RCC 7860 (cell line): ENCODE results near the gene LAMA5.

ENCODE experiments used
- DNase-seq: peaks from one replicate; pipeline ENCODE4 v3.0.0-alpha.2; 2015; ENCODE audit warnings: low spot score
- FAIRE-seq: peaks from 2 replicates; lab custom pipeline; 2012; peaks lifted over from hg19 to GRCh38; lab: Jason Lieb, UNC

LAMA5 gene

GRCh38 chr20:62391165-62392076, 24.3 kb upstream of the LAMA5 start:
- FAIRE-seq, result no peak
- no peak for DNase-seq

GRCh38 chr20:62390317-62391164, 23.4 kb upstream of the LAMA5 start:
- no peak for FAIRE-seq
- no peak for DNase-seq

GRCh38 chr20:62389601-62390087, 22.5 kb upstream of the LAMA5 start:
- no peak for FAIRE-seq
- no peak for DNase-seq

- DNase-seq, result no peak
- no peak for FAIRE-seq
Measured at GRCh38 chr20:62388839-62389600, 21.9 kb upstream of the LAMA5 start.

GRCh38 chr20:62387933-62388635, 21.0 kb upstream of the LAMA5 start:
- FAIRE-seq (no peak), DNase-seq (no peak)

GRCh38 chr20:62387219-62387913, 20.3 kb upstream of the LAMA5 start:
- DNase-seq, result no peak

GRCh38 chr20:62386383-62387218, 19.5 kb upstream of the LAMA5 start, which contains the start of gene RPS21:
Gene RPS21 (plus strand): TSS chr20:62387103. CDS start chr20:62387339, 236 bp downstream.
- FAIRE-seq, result no peak
- DNase-seq, result peak; percentile 85

More at GRCh38 chr20:62387219-62387913, 20.3 kb upstream of the LAMA5 start:
- no peak for FAIRE-seq

- peak; percentile 71 for DNase-seq
- no peak for FAIRE-seq
Measured at GRCh38 chr20:62382306-62383198, 15.4 kb upstream of the LAMA5 start.

- FAIRE-seq (no peak), DNase-seq (no peak)
Measured at GRCh38 chr20:62381842-62382241, 14.7 kb upstream of the LAMA5 start.

GRCh38 chr20:62381202-62381797, 14.2 kb upstream of the LAMA5 start:
- FAIRE-seq (peak; percentile 78), DNase-seq (peak; percentile 89)

GRCh38 chr20:62378215-62378614, 11.1 kb upstream of the LAMA5 start:
- FAIRE-seq (no peak), DNase-seq (no peak)

GRCh38 chr20:62377615-62378178, 10.6 kb upstream of the LAMA5 start:
- FAIRE-seq (no peak), DNase-seq (no peak)

- FAIRE-seq (no peak), DNase-seq (no peak)
Measured at GRCh38 chr20:62377064-62377461, 10.0 kb upstream of the LAMA5 start.

- DNase-seq (peak; percentile 16), FAIRE-seq (no peak)
Measured at GRCh38 chr20:62376112-62377063, 9.3 kb upstream of the LAMA5 start.

- DNase-seq (no peak), FAIRE-seq (no peak)
Measured at GRCh38 chr20:62374331-62375152, 7.4 kb upstream of the LAMA5 start.
